ENCODE data around the gene KCP.

- TF ChIP-seq, protein P1, sequence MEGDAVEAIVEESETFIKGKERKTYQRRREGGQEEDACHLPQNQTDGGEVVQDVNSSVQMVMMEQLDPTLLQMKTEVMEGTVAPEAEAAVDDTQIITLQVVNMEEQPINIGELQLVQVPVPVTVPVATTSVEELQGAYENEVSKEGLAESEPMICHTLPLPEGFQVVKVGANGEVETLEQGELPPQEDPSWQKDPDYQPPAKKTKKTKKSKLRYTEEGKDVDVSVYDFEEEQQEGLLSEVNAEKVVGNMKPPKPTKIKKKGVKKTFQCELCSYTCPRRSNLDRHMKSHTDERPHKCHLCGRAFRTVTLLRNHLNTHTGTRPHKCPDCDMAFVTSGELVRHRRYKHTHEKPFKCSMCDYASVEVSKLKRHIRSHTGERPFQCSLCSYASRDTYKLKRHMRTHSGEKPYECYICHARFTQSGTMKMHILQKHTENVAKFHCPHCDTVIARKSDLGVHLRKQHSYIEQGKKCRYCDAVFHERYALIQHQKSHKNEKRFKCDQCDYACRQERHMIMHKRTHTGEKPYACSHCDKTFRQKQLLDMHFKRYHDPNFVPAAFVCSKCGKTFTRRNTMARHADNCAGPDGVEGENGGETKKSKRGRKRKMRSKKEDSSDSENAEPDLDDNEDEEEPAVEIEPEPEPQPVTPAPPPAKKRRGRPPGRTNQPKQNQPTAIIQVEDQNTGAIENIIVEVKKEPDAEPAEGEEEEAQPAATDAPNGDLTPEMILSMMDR (IDR thresholded peaks at IDR 0.05) = peak in 1 of 4 experiments; percentile 10
- TF ChIP-seq POLR2A (IDR thresholded peaks at IDR 0.05) = no peak
Measured at GRCh38 chr7:128829391-128830166, 80.9 kb downstream of the KCP start.

Data from uterus (tissue), 2 donors.